Heart left ventricle (tissue), 13 donors: ENCODE data around the gene GART.

ENCODE experiments used
- POLR2A ChIP-seq, 2 donors: fragments of 450-650 bp; IDR thresholded peaks; one replicate each; pipeline ENCODE4 v1.6.1; 2017; ENCODE audit warnings: antibody characterized with exemption in 2 of 2, mild to moderate bottlenecking in 2 of 2, moderate library complexity in 2 of 2
- TF ChIP-seq, protein P1 (sequence below), 12 donors: fragments of 200-600 bp; sonication (generic) in 4 of 12; IDR thresholded peaks; one replicate each; pipeline versions ENCODE4 v1.5.0 to v1.8.0; 2018 to 2022; ENCODE audit warnings: antibody characterized with exemption in 12 of 12, mild to moderate bottlenecking in 5 of 12
- donor health status: ischemic (EF 13 %, LVEDD 7.1; RV severe dilation, severe dysfunction).
- donor health status: DM: no; HTN: yes; CAD: no.
- donor health status: DM: no; HTN: no; CAD: no.
- donor health status: ischemic (EF 25% LVEDD 6.9; RV normal size, moderate dysfunction).
- donor health status: ischemic (EF 25% LVEDD 5.7; RV mildly dilated, moderate dysfunction).
- donor health status: ischemic (EF 35%, LVEDD 5.7; RV mildly dilated, moderate dysfunction).
- donor health status: nonischemic (EF 11% LVEDD 7.7; RV severe dilation, severe dysfunction).
- donor health status: DM: yes; HTN: yes; CAD: no.
- donor health status: PGD.
- donor health status: ischemic (EF 29% LVEDD 5.4; RV normal size, mild dysfunction).
- donor health status: nonischemic (EF 23%, LVEDD 6.1; RV moderate dilation, normal function).

DNA sequence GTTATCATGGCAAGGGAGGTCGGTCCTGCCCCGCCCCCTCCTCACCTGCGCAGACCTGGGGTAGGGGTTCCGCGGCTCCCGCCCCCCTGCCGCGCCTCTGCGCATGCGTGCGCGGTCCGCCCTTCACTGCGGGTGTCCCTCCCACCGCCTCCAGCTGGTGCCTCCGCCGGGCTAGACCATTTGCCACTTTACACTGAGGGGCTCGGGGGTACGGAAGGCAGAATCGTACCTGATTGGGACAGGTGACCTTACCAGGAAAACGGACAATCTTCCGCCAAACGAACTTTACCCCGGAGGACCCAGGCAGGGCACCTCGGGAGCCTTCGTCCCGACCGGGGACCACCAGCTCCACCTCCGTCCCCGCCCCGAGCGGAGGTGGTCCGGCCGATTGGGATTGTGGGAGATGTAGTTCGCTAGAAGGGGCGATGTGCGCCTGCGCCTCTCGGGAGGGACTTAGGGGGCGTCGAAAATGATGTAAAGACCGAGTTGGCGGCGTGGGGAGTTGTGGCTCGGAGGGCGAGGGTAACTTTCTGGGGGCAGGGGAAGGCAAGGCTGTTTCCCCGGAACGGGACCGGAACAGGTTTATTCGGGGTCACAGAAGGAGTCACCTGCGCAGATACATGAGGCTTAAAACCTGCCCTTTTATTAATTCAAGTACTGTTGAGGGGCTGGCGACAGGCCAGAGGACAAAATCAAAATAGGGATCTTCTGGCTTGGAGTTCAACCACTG is 50.4 kb downstream of the GART start, which contains the start of gene DNAJC28:
- TF ChIP-seq, protein P1, sequence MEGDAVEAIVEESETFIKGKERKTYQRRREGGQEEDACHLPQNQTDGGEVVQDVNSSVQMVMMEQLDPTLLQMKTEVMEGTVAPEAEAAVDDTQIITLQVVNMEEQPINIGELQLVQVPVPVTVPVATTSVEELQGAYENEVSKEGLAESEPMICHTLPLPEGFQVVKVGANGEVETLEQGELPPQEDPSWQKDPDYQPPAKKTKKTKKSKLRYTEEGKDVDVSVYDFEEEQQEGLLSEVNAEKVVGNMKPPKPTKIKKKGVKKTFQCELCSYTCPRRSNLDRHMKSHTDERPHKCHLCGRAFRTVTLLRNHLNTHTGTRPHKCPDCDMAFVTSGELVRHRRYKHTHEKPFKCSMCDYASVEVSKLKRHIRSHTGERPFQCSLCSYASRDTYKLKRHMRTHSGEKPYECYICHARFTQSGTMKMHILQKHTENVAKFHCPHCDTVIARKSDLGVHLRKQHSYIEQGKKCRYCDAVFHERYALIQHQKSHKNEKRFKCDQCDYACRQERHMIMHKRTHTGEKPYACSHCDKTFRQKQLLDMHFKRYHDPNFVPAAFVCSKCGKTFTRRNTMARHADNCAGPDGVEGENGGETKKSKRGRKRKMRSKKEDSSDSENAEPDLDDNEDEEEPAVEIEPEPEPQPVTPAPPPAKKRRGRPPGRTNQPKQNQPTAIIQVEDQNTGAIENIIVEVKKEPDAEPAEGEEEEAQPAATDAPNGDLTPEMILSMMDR (IDR thresholded peaks at IDR 0.05) = peak in 1 of 12 donors; percentile 7
- peak in 1 of 2 donors; percentile 68 for TF ChIP-seq POLR2A (IDR thresholded peaks at IDR 0.05)
